HCT116 (cell line): ENCODE results near the gene PHLDB3. TPM values are rescaled to one million over a fixed set of nuclear protein-coding genes. Genes with fewer than 3 reads are reported as not detected.
"Not testable (repeated sequence)": the region's sequence is repeated elsewhere in the genome, so short reads cannot be mapped to it uniquely, and the experiment has no call there.

Experiments used
- ATAC-seq: fragments of 200-7000 bp; cut with Tn5 transposase; 2 replicates; pipeline ENCODE4 v1.9.1; 2020; ENCODE audit warnings: mild to moderate bottlenecking, moderate library complexity
- BruUV-seq: library from RNA; stranded (reverse); fragments of 400-500 nt; replicated peaks from 2 replicates; lab custom pipeline; 2021; lab: Mats Ljungman, UMichigan
- CTCF ChIA-PET: fragments of 300-600 bp; sonication (Branson Sonifier 250); formaldehyde crosslinking; loops from one replicate; lab custom pipeline; 2021; ENCODE audit warnings: antibody characterized with exemption; lab: Charles Lee
- POLR2A ChIA-PET: fragments of 300-600, 350-600 bp; sonication (Branson Sonifier 250); formaldehyde crosslinking; loops from one replicate; lab custom pipeline; 2021; ENCODE audit warnings: antibody characterized with exemption; lab: Charles Lee
- RAD21 ChIA-PET, 2 experiments: fragments of 300-600 bp; sonication (Branson Sonifier 250); formaldehyde crosslinking; loops; one replicate each; lab custom pipeline; 2023; ENCODE audit warnings: low total read pairs in 2 of 2; ENCODE audit not compliant: uncharacterized antibody in 2 of 2, unreplicated experiment in 2 of 2, low non-redundant PET in 1 of 2; lab: Charles Lee
- DNase-seq: peaks from one replicate; pipeline ENCODE4 v3.0.0-alpha.2; 2010; ENCODE audit warnings: low read depth, low spot score
- H2AFZ ChIP-seq: fragments of 200-600 bp; shearing (Covaris generic), sonication (generic); 2 replicates; pipeline ENCODE4 v1.6.1; 2017; ENCODE audit warnings: low read depth, mixed run types, mixed read lengths, antibody characterized with exemption, low read length; ENCODE audit not compliant: poor library complexity, severe bottlenecking
- H3K27ac ChIP-seq: 2 replicates; pipeline ENCODE4 v1.5.1; 2012; ENCODE audit warnings: low read depth, low read length
- H3K27me3 ChIP-seq: fragments of 200-600 bp; sonication (generic); 2 replicates; pipeline ENCODE4 v1.6.1; 2016; ENCODE audit warnings: mixed run types, low read length, mixed read lengths; ENCODE audit not compliant: insufficient read depth
- H3K36me3 ChIP-seq, 2 experiments: fragments of 200-500 bp in 1 of 2; fragments of 200-600 bp in 1 of 2; sonication (Bioruptor generic) in 1 of 2; sonication (generic) in 1 of 2; 2 replicates each; pipeline versions ENCODE4 v1.5.1 to v1.6.1; 2014 to 2016; ENCODE audit warnings: low read length in 2 of 2, inconsistent platforms in 1 of 2, mixed read lengths in 1 of 2, mixed run types in 1 of 2; ENCODE audit not compliant: insufficient read depth in 2 of 2, control insufficient read depth in 1 of 2
- H3K4me1 ChIP-seq, 2 experiments: fragments of 200-600 bp in 1 of 2; sonication (generic) in 1 of 2; 2 replicates each; pipeline versions ENCODE4 v1.5.1 to v1.6.1; 2012 to 2017; ENCODE audit warnings: low read length in 2 of 2, inconsistent platforms in 1 of 2, mild to moderate bottlenecking in 1 of 2, mixed read lengths in 1 of 2, mixed run types in 1 of 2, moderate library complexity in 1 of 2; ENCODE audit not compliant: insufficient read depth in 2 of 2, control insufficient read depth in 1 of 2
- H3K4me2 ChIP-seq: fragments of 200-600 bp; sonication (generic); 2 replicates; pipeline ENCODE4 v1.6.1; 2017; ENCODE audit warnings: mixed run types, low read length, mixed read lengths
- H3K4me3 ChIP-seq, 2 experiments: fragments of 200-600 bp in 1 of 2; sonication (generic) in 1 of 2; replicated peaks in 1 of 2; 2 replicates each; pipeline ENCODE4 v1.5.1; 2011 to 2016; ENCODE audit warnings: low read length in 2 of 2, control low read depth in 1 of 2, low read depth in 1 of 2, mild to moderate bottlenecking in 1 of 2, mixed read lengths in 1 of 2, mixed run types in 1 of 2
- H3K79me2 ChIP-seq: fragments of 200-600 bp; sonication (generic); 2 replicates; pipeline ENCODE4 v1.6.1; 2017; ENCODE audit warnings: mild to moderate bottlenecking, mixed run types, low read length, moderate library complexity, mixed read lengths; ENCODE audit not compliant: insufficient read depth
- H3K9ac ChIP-seq: fragments of 200-600 bp; sonication (generic); 2 replicates; pipeline ENCODE4 v1.6.1; 2016; ENCODE audit warnings: low read length, mixed read lengths
- H3K9me2 ChIP-seq: fragments of 200-600 bp; sonication (generic), shearing (Covaris generic); 2 replicates; pipeline ENCODE4 v1.6.1; 2017; ENCODE audit warnings: mixed run types, mild to moderate bottlenecking, moderate library complexity; ENCODE audit not compliant: insufficient read depth
- H3K9me3 ChIP-seq, 2 experiments: fragments of 200-500 bp in 1 of 2; fragments of 200-600 bp in 1 of 2; sonication (Bioruptor generic) in 1 of 2; sonication (generic) in 1 of 2; 2 replicates each; pipeline ENCODE4 v1.6.1; 2014 to 2017; ENCODE audit warnings: low read length in 2 of 2, mixed read lengths in 2 of 2, inconsistent platforms in 1 of 2, low read depth in 1 of 2, mild to moderate bottlenecking in 1 of 2, mixed run types in 1 of 2, moderate library complexity in 1 of 2; ENCODE audit not compliant: control insufficient read depth in 1 of 2, insufficient read depth in 1 of 2
- H4K20me1 ChIP-seq: fragments of 200-600 bp; sonication (generic), shearing (Covaris generic); 2 replicates; pipeline ENCODE4 v1.6.1; 2017; ENCODE audit warnings: mixed run types, mild to moderate bottlenecking, moderate library complexity; ENCODE audit not compliant: insufficient read depth
- ATF3 ChIP-seq: IDR thresholded peaks from 2 replicates; pipeline ENCODE4 v1.6.1; 2012
- CBX3 ChIP-seq: IDR thresholded peaks from 2 replicates; pipeline ENCODE4 v1.6.1; 2012; ENCODE audit warnings: low read depth
- CEBPB ChIP-seq: IDR thresholded peaks from 2 replicates; pipeline ENCODE4 v1.6.1; 2012; ENCODE audit warnings: low read depth
- CTCF ChIP-seq, 3 experiments: fragments of 200-600 bp in 1 of 3; sonication (generic) in 1 of 3; IDR thresholded peaks in 2 of 3; conservative IDR thresholded peaks in 1 of 3; 2 replicates each; pipeline ENCODE4 v1.5.1; 2012 to 2017; ENCODE audit warnings: low read depth in 2 of 3, low read length in 2 of 3, antibody characterized with exemption in 1 of 3, borderline replicate concordance in 1 of 3, control low read depth in 1 of 3, mild to moderate bottlenecking in 1 of 3, mixed read lengths in 1 of 3, mixed run types in 1 of 3, moderate library complexity in 1 of 3; ENCODE audit not compliant: insufficient read depth in 1 of 3
- EGR1 ChIP-seq: IDR thresholded peaks from 2 replicates; pipeline ENCODE4 v1.6.1; 2012; ENCODE audit warnings: low read depth
- EZH2phosphoT487 ChIP-seq: fragments of 200-600 bp; IDR thresholded peaks from 2 replicates; pipeline ENCODE4 v1.6.1; 2018; ENCODE audit warnings: antibody characterized with exemption, borderline replicate concordance
- JUND ChIP-seq: IDR thresholded peaks from 2 replicates; pipeline ENCODE4 v1.6.1; 2012
- MAX ChIP-seq: IDR thresholded peaks from 2 replicates; pipeline ENCODE4 v1.6.1; 2012
- RAD21 ChIP-seq: IDR thresholded peaks from 2 replicates; pipeline ENCODE4 v1.6.1; 2012; ENCODE audit warnings: low read depth, mild to moderate bottlenecking
- SIN3A ChIP-seq: IDR thresholded peaks from 2 replicates; pipeline ENCODE4 v1.6.1; 2012; ENCODE audit warnings: low read depth
- TCF7L2 ChIP-seq: IDR thresholded peaks from 2 replicates; pipeline ENCODE4 v1.7.0; 2011; ENCODE audit warnings: borderline replicate concordance, inconsistent platforms; ENCODE audit not compliant: insufficient read depth, insufficient read length; ENCODE audit errors: extremely low read depth
- YY1 ChIP-seq: IDR thresholded peaks from 2 replicates; pipeline ENCODE4 v1.6.1; 2011; ENCODE audit warnings: low read length, low read depth, moderate library complexity, mild to moderate bottlenecking; ENCODE audit not compliant: insufficient replicate concordance; ENCODE audit errors: extremely low read depth
- ZBTB33 ChIP-seq: IDR thresholded peaks from 2 replicates; pipeline ENCODE4 v1.6.1; 2011; ENCODE audit warnings: mild to moderate bottlenecking, low read length, moderate library complexity; ENCODE audit not compliant: insufficient replicate concordance; ENCODE audit errors: extremely low read depth
- ZNF274 ChIP-seq: fragments of 200-500 bp; sonication (Bioruptor generic); IDR thresholded peaks from 2 replicates; pipeline ENCODE4 v1.6.1; 2014; ENCODE audit warnings: mild to moderate bottlenecking, low read depth, low read length, inconsistent platforms
- intact Hi-C: fragments of 100-400 bp; cut with micrococcal nuclease; formaldehyde crosslinking; loops from 2 replicates; pipeline ENCODE4 v1.10.0; 2022
- total RNA-seq: library from RNA; stranded (reverse); gene quantifications from one replicate; pipeline ENCODE4 v1.2.1, GENCODE V29; 2021; ENCODE audit not compliant: unreplicated experiment

PHLDB3 gene
- total RNA-seq, 1 experiment from 2014 or later: 15.5 TPM

GRCh38 chr19:43548706-43549105, 44.2 kb upstream of the PHLDB3 start:
- no peak for ATAC-seq
- Histone ChIP-seq H4K20me1 (no peaks in the 10 kb centered on the region), H3K9me2 (no peaks in the 10 kb centered on the region), H3K27me3 (no peaks in the 10 kb centered on the region)
- ChIA-PET RAD21 (no interaction called here), POLR2A (no interaction called here)
- TF ChIP-seq ZBTB33 (no peak), CBX3 (no peak), SIN3A (no peak), JUND (no peak), CTCF (IDR thresholded peaks at IDR 0.05 in 2 of 3, conservative IDR thresholded peaks at IDR 0.05 in 1 of 3; ENCODE audit: borderline replicate concordance in 1 of 3, insufficient read depth in 1 of 3, low read depth in 2 of 3, low read length in 2 of 3) (no peak), MAX (no peak), RAD21 (no peak), EZH2phosphoT487 (no peak), ZNF274 (no peak), YY1 (no peak), TCF7L2 (no peak), EGR1 (no peak), ATF3 (no peak), CEBPB (no peak)
- TF ChIP-seq, all 23 proteins: peak for 0
- Histone ChIP-seq H3K9me3 (no peaks in the 10 kb centered on the region), H3K79me2 (no peaks in the 10 kb centered on the region), H3K4me1 (no peaks in the 10 kb centered on the region), H3K4me2 (no peak overlapping the region), H3K9ac (no peak overlapping the region), H3K4me3 (no peak overlapping the region), H3K27ac (no peak overlapping the region), H3K36me3 (peaks cover 5 to 10% of the 10 kb centered on the region in 2 experiments; a peak in 3 of 4 replicates), H2AFZ (no peak overlapping the region)
- intact Hi-C loops: no loop called here
- no TSS peak for BruUV-seq
- CTCF ChIA-PET: no interaction called here
- DNase-seq: no peak

- H3K27me3 ChIP-seq, H3K9me3 ChIP-seq, H3K27ac ChIP-seq, H3K9ac ChIP-seq, BruUV-seq, H3K9me2 ChIP-seq, H3K79me2 ChIP-seq, H3K4me2 ChIP-seq, POLR2A ChIA-PET, RAD21 ChIA-PET, H4K20me1 ChIP-seq, CTCF ChIA-PET, H3K4me3 ChIP-seq, ATAC-seq, H2AFZ ChIP-seq, DNase-seq, H3K4me1 ChIP-seq, intact Hi-C loops: not testable (repeated sequence)
- peaks cover 5 to 12% of the 10 kb centered on the region in 2 experiments for H3K36me3 ChIP-seq
Observed at GRCh38 chr19:43547926-43548325, 43.4 kb upstream of the PHLDB3 start.
